TTC549 (cell line): Measurements from ENCODE around the gene DPH5.
"Not testable (repeated sequence)": the region's sequence is repeated elsewhere in the genome, so short reads cannot be mapped to it uniquely, and the experiment has no call there.

Experiments used
- FAIRE-seq: peaks from 2 replicates; lab custom pipeline; 2012; peaks lifted over from hg19 to GRCh38; lab: Jason Lieb, UNC

DPH5 gene

DNA sequence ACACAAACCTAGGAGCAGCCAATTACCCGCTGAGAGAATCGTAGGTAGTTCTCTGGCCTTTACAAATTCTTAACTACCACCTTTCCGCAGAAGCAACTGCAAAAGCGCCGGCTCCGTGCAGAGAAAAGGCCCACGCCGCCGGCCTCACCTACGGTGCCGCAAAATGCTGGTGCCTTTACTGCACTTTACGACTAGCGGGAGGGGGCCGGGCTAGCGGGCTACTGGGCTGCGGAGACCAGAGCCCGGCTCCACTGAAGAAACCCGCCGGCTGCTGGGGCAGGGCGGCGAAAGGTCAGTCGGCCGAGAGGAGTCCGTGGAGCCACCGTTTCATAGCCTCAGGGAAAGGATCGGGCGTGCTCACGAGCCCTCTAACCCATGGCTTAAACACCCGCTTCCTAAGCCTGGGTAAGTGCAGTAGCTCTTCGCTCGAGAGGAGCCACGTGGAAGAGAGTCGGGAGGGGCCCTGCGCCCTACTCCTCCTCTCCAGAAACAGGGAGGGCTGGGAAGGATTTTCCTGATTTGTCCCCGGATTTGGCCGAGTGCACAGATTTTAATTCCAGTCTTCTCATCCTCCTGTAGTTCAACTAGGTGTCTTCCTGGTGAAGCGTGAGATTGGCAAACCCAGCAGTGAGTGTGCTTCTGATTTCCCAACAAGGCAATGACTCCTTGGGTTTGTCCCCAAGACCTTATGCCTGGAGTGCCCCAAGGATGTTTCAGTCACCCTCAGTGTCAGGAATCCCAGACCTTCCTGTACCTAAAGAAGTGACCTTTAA lies at the start of gene DPH5:
Gene DPH5 (minus strand): TSS at position 128 of the 773 bp plus-strand sequence. CDS start 341 bp downstream, outside the sequence.
- FAIRE-seq = no peak

- no peak for FAIRE-seq
Observed at GRCh38 chr1:101073836-101074235, 48.3 kb upstream of the DPH5 start.

DNA sequence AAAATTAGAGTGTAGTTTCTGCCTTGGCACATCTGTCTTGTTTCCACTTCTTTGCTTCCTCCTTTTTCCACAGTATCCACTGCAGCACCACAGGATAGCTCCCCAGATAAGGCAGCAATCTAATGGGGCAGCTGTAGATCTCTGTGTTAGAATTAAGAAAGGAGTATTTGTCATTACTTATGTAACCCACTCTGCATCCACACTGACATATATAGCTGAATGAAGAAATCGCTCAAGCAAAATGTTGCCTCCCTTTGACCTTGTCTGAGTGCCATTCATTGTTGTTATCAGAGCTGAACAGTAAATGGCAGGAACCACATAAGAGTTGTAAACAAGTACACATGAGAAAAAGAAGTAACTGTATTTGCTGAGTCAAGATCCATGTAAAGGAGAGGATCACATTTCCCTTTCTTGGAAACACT lies 45.9 kb upstream of the DPH5 start:
- no peak for FAIRE-seq

DNA sequence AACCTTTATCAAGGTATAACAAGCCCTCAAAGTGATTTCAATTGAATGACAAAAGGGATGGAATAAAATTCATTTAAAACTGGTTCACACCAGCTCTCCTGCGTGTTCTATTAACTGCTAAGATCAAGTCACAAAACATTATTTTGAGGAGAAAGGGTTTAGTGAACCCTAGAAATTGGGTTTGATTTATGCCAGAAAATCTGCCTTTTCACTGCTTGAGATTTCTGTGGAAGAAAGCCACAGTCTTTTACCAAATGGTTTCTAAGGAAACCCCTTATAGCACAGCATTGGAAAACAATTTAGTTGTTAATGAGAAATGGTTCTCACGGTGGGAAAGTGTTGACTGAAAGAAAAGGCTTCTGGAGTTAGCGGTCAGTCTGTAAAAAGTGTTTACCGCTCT lies 43.6 kb upstream of the DPH5 start:
- no peak for FAIRE-seq

DNA sequence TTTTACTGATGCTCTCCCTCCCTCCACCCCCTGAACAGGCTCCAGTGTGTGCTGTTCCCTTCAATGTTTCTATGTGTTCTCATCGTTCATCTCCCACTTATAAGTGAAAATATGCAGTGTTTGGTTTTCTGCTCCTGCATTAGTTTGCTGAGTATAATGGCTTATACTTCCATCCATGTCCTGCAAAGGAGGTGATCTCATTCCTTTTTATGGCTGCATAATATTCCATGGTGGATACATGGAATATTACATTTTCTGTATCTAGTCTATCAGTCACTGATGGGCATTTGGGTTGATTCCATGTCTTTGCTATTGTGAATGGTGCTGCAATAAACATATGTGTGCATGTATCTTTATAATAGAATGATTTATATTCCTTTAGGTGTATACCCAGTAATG lies 41.4 kb upstream of the DPH5 start:
- not testable (repeated sequence) for FAIRE-seq

- no peak for FAIRE-seq
Observed at GRCh38 chr1:101066260-101066936, 40.8 kb upstream of the DPH5 start.

- peak; percentile 29 for FAIRE-seq
Observed at GRCh38 chr1:101065575-101065974, 40.0 kb upstream of the DPH5 start.

- FAIRE-seq = no peak
Observed at GRCh38 chr1:101064697-101065096, 39.1 kb upstream of the DPH5 start.

- FAIRE-seq = no peak
Observed at GRCh38 chr1:101060992-101061391, 35.4 kb upstream of the DPH5 start.

- no peak for FAIRE-seq
Observed at GRCh38 chr1:101059945-101060542, 34.5 kb upstream of the DPH5 start.

GRCh38 chr1:101055623-101056022 lies 30.0 kb upstream of the DPH5 start:
- no peak for FAIRE-seq

DNA sequence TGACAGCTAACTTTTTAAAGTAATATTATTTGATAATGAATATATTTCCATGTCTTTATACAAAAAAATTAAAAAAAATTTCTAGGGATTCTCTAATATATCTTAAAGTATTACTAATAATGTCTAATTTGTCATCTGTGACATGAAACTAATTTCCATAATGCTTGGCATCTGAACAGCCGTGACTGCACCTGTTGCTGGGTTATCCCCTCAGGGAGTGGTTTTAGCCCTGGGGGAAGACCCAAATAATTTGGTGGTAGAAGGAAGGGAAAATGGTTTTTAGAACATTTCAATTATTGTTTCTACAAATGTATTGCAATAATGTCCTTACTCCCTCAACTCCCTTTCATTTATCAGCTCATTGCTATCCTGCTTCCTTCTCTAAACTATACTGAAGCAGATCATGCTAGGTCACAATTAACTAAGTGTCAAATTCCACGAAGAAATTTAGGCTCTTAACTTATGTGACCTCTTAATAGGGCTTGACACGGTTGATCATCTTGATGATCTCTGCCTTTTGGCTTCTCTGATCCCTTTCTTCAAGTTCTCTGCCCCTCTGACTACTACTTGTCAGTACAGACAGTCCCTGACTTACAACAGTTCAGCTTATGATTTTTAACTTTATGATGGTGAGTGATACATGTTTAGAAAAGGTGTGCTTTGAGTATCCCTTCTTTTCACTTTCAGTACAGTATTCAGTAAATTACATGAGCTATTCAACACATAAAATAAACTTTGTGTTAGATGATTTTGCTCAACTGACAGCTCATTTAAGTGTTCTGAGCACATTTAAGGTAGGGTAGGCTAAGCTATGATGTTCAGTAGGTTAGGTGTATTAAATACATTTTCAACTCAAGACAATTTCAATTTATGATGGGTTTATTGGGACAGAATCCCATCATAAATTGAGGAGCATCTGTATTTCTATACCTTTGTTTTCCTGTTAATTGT lies 26.4 kb upstream of the DPH5 start:
- FAIRE-seq = no peak

DNA sequence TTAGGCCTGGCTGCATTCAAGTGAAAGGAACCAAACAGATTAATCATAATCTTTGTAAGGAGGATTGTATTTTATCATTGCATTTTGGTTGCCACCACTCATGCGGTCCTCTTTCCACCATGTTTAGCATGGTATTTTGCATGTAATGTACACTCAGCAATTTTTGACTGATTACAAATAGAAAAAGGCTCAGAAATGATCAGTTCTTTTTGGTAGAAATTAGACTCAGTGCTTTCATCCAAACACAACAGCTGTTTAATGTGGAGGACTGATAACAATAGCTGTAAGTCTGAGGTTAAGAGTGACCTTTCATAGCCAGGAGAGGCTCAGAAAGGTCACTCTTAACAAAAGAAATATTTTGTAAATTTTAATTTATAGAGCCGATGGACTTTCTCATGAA lies 25.3 kb upstream of the DPH5 start:
- no peak for FAIRE-seq

- FAIRE-seq = no peak
Observed at GRCh38 chr1:101044749-101045148, 19.2 kb upstream of the DPH5 start.

- no peak for FAIRE-seq
Observed at GRCh38 chr1:101044259-101044658, 18.7 kb upstream of the DPH5 start.

- no peak for FAIRE-seq
Observed at GRCh38 chr1:101043776-101044175, 18.2 kb upstream of the DPH5 start.

GRCh38 chr1:101041300-101041699 lies 15.7 kb upstream of the DPH5 start:
- FAIRE-seq = no peak

- FAIRE-seq = no peak
Observed at GRCh38 chr1:101040666-101041065, 15.1 kb upstream of the DPH5 start.

DNA sequence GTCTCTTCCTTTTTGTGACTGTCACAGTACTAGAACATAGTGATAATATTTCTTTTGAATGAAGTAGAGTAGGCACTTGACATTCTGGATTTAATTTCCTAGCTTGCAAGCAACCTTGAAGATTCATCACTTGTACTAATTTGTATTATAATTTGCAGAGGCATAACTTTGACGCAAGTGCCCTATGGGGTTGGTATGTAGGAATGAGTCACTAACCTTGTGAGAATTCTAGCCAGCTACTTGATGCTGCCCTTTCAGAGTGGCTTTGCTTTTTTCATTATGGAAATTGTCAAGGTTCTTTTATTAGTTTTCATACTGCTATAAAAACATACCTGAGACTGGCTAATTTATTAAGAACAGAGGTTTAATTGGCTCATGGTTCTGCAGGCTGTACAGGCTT lies 13.7 kb upstream of the DPH5 start:
- FAIRE-seq = no peak

- FAIRE-seq = no peak
Observed at GRCh38 chr1:101037316-101037715, 11.7 kb upstream of the DPH5 start.

- no peak for FAIRE-seq
Observed at GRCh38 chr1:101033017-101033416, 7.4 kb upstream of the DPH5 start.

- FAIRE-seq = not testable (repeated sequence)
Observed at GRCh38 chr1:101032129-101032528, 6.5 kb upstream of the DPH5 start.
